Thoracic aorta (tissue), 2 donors: ENCODE results near the gene PKNOX2. TPM values are rescaled to one million over a fixed set of nuclear protein-coding genes. Genes with fewer than 3 reads are reported as not detected.
A peak's percentile ranks its signal among the peaks of the same experiment; 100 is the strongest.

ENCODE experiments used
- ATAC-seq: fragments of 150-250 bp; one replicate; pipeline ENCODE4 v1.8.0; 2017; ENCODE audit warnings: low read depth; ENCODE audit not compliant: insufficient number of reproducible peaks, low FRiP score
- DNase-seq: peaks from one replicate; pipeline ENCODE4 v3.0.0-alpha.2; 2020; ENCODE audit warnings: low spot score
- H3K27ac ChIP-seq, 2 donors: fragments of 200-600 bp; sonication (generic); 1 replicate in 1 of 2; 2 replicates in 1 of 2; pipeline ENCODE4 v1.5.1; 2016; ENCODE audit warnings: mild to moderate bottlenecking in 2 of 2, moderate library complexity in 2 of 2
- H3K27me3 ChIP-seq: fragments of 200-600 bp; sonication (generic); replicated peaks from 2 replicates; pipeline ENCODE4 v1.6.0; 2016; ENCODE audit warnings: mild to moderate bottlenecking; ENCODE audit not compliant: insufficient read depth
- H3K36me3 ChIP-seq: fragments of 200-600 bp; sonication (generic); one replicate; pipeline ENCODE4 v1.5.1; 2016
- H3K4me1 ChIP-seq, 2 donors: fragments of 200-600 bp; sonication (generic); 1 replicate in 1 of 2; 2 replicates in 1 of 2; pipeline versions ENCODE4 v1.5.1 to v1.6.0; 2016; ENCODE audit warnings: low read depth in 2 of 2, mild to moderate bottlenecking in 1 of 2; ENCODE audit not compliant: control insufficient read depth in 1 of 2
- H3K4me3 ChIP-seq: fragments of 200-600 bp; sonication (generic); 2 replicates; pipeline ENCODE4 v1.5.1; 2016; ENCODE audit warnings: mild to moderate bottlenecking
- H3K9me3 ChIP-seq: fragments of 200-600 bp; sonication (generic); 2 replicates; pipeline ENCODE4 v1.5.1; 2016
- CTCF ChIP-seq: fragments of 200-600 bp; sonication (generic); IDR thresholded peaks from one replicate; pipeline ENCODE4 v1.5.1; 2019; ENCODE audit warnings: antibody characterized with exemption
- total RNA-seq, 2 donors: library from RNA; depleted of rRNA; stranded (reverse); fragments of >200 nt; gene quantifications; one replicate each; pipeline versions ENCODE4 v1.1.0 to v1.2.3, GENCODE V29; 2016

The PKNOX2 gene
- total RNA-seq, 2 donors from 2014 or later = 1.4 to 9.2 TPM

- H3K4me3 ChIP-seq = no peak overlapping the region
- DNase-seq (no peak), ATAC-seq (peak; percentile 15)
- TF ChIP-seq CTCF = no peak
- H3K9me3 ChIP-seq = no peaks in the 10 kb centered on the region
- H3K27ac ChIP-seq = no peak overlapping the region
- H3K4me1 ChIP-seq = peaks cover 0 to 11% of the 10 kb centered on the region in 2 donors
- H3K27me3 ChIP-seq = no peaks in the 10 kb centered on the region
- H3K36me3 ChIP-seq = no peaks in the 10 kb centered on the region
These were observed 123.1 kb downstream of the PKNOX2 start for GRCh38 chr11:125287491-125288210.

- Histone ChIP-seq H3K27me3 (no peaks in the 10 kb centered on the region), H3K27ac (no peak overlapping the region), H3K9me3 (no peaks in the 10 kb centered on the region), H3K36me3 (no peaks in the 10 kb centered on the region), H3K4me1 (peaks cover 0 to 11% of the 10 kb centered on the region in 2 donors), H3K4me3 (no peak overlapping the region)
- ATAC-seq (no peak), DNase-seq (no peak)
- TF ChIP-seq CTCF = no peak
These were observed 125.0 kb downstream of the PKNOX2 start for GRCh38 chr11:125289419-125290098.

GRCh38 chr11:125290263-125290662, 125.7 kb downstream of the PKNOX2 start:
- no peak for DNase-seq
- TF ChIP-seq CTCF = no peak
- no peak for ATAC-seq
- H3K4me3 ChIP-seq = no peak overlapping the region
- H3K36me3 ChIP-seq = no peaks in the 10 kb centered on the region
- H3K4me1 ChIP-seq = peaks cover 0 to 11% of the 10 kb centered on the region in 2 donors
- no peaks in the 10 kb centered on the region for H3K27me3 ChIP-seq
- no peaks in the 10 kb centered on the region for H3K9me3 ChIP-seq
- no peak overlapping the region for H3K27ac ChIP-seq

GRCh38 chr11:125292100-125292499, 127.5 kb downstream of the PKNOX2 start:
- DNase-seq (no peak), ATAC-seq (no peak)
- TF ChIP-seq CTCF = no peak
- Histone ChIP-seq H3K27ac (no peak overlapping the region), H3K9me3 (no peaks in the 10 kb centered on the region), H3K4me1 (peaks cover 0 to 11% of the 10 kb centered on the region in 2 donors), H3K4me3 (no peak overlapping the region), H3K27me3 (no peaks in the 10 kb centered on the region), H3K36me3 (no peaks in the 10 kb centered on the region)

- Histone ChIP-seq H3K27ac (no peak overlapping the region), H3K27me3 (no peaks in the 10 kb centered on the region), H3K4me3 (no peak overlapping the region), H3K36me3 (no peaks in the 10 kb centered on the region), H3K4me1 (no peaks in the 10 kb centered on the region), H3K9me3 (no peaks in the 10 kb centered on the region)
- ATAC-seq (no peak), DNase-seq (no peak)
- TF ChIP-seq CTCF = no peak
These were observed 129.0 kb downstream of the PKNOX2 start for GRCh38 chr11:125293596-125293995.
